Pancreas (tissue), 10 donors: Measurements from ENCODE around the gene SYT3. TPM values are rescaled to one million over a fixed set of nuclear protein-coding genes. Genes with fewer than 3 reads are reported as not detected.

Experiments used
- ATAC-seq, 4 donors: fragments of 200-7000 bp; cut with Tn5 transposase; one replicate each; pipeline versions ENCODE4 v1.8.0 to v1.9.1; 2020; ENCODE audit warnings: mild to moderate bottlenecking in 4 of 4, moderate library complexity in 4 of 4
- DNase-seq, 6 donors: peaks; one replicate each; pipeline ENCODE4 v3.0.0-alpha.2; 2020
- FAIRE-seq: peaks from 2 replicates; lab custom pipeline; 2012; peaks lifted over from hg19 to GRCh38; lab: Jason Lieb, UNC
- H3K27ac ChIP-seq, 4 donors: fragments of 200-600 bp; sonication (generic); 1 replicate in 3 of 4; 2 replicates in 1 of 4; pipeline versions ENCODE4 v1.5.0 to v1.8.0; 2020
- H3K27me3 ChIP-seq, 4 donors: fragments of 200-600 bp; one replicate each; pipeline ENCODE4 v1.8.0; 2021
- H3K36me3 ChIP-seq, 3 donors: fragments of 200-600 bp; sonication (generic) in 1 of 3; one replicate each; pipeline versions ENCODE4 v1.5.0 to v1.8.0; 2020 to 2021
- H3K4me1 ChIP-seq, 3 donors: fragments of 200-600 bp; one replicate each; pipeline ENCODE4 v1.8.0; 2021
- H3K4me3 ChIP-seq, 4 donors: fragments of 200-600 bp; sonication (generic) in 2 of 4; one replicate each; pipeline versions ENCODE4 v1.5.0 to v1.8.0; 2020 to 2021
- H3K9me3 ChIP-seq, 4 donors: fragments of 200-600 bp; one replicate each; pipeline ENCODE4 v1.8.0; 2021
- WGBS, 2 donors: extraction: QIAGEN DNeasy Blood & Tissue Kit; methylation state at CpG; one replicate each; pipeline ENCODE4 v1.1.7; 2013; 5-methylcytosine and 5-hydroxymethylcytosine counted together
- intact Hi-C, 3 donors: fragments of 100-400 bp; cut with DNase I; formaldehyde crosslinking; loops; one replicate each; pipeline versions ENCODE4 v1.11.1 to v1.14.2; 2022
- polyA plus RNA-seq, 2 donors: library from polyadenylated mRNA; stranded (reverse); fragments of 200-250 nt; gene quantifications; one replicate each; pipeline ENCODE4 v1.2.3, GENCODE V29; 2013
- total RNA-seq, 6 donors: library from RNA; stranded (reverse); fragmentation: NEBNext Ultra II Directional in 4 of 6; extraction: Animal tissue kit (Norgen Biotek cat#: 25700) in 4 of 6; gene quantifications; one replicate each; pipeline versions ENCODE4 v1.2.1 to v1.2.4, GENCODE V29; 2021 to 2023
- TF ChIP-seq, protein P1 (sequence below), 4 donors: fragments of 200-600 bp; sonication (generic) in 3 of 4; IDR thresholded peaks; one replicate each; pipeline versions ENCODE4 v1.5.0 to v1.8.0; 2021; ENCODE audit warnings: antibody characterized with exemption in 4 of 4
- donor health status: healthy with polysubstance abuse.
- donor health status: DM: no; HTN: no; CAD: no; lungs with moderate emphysema.
- donor health status: DM: no; HTN: no; CAD: no.
- donor health status: control.
- donor health status: control.
- donor health status: Bipolar disorder and iron deficiency.
- donor health status: DM: yes; HTN: yes; CAD: no.
- donor health status: DM: no; HTN: no; CAD: no.
- donor health status: DM: no; HTN: no; CAD: no.
- donor health status: DM: yes; HTN: yes; CAD: no.

The SYT3 gene
- total and polyA plus RNA-seq, 8 donors = 0.09 to 0.94 (median 0.37) TPM

- Histone ChIP-seq H3K27me3 (peaks cover 0 to 10% (median 0%) of the 10 kb centered on the region in 4 donors), H3K27ac (no peak overlapping the region), H3K4me3 (no peak overlapping the region), H3K4me1 (no peaks in the 10 kb centered on the region), H3K9me3 (no peaks in the 10 kb centered on the region), H3K36me3 (no peaks in the 10 kb centered on the region)
- DNase-seq (peak; percentile 61 to 86 (median 74)), FAIRE-seq (no peak), ATAC-seq (peak; percentile 85 to 99 (median 96))
- TF ChIP-seq, protein P1, sequence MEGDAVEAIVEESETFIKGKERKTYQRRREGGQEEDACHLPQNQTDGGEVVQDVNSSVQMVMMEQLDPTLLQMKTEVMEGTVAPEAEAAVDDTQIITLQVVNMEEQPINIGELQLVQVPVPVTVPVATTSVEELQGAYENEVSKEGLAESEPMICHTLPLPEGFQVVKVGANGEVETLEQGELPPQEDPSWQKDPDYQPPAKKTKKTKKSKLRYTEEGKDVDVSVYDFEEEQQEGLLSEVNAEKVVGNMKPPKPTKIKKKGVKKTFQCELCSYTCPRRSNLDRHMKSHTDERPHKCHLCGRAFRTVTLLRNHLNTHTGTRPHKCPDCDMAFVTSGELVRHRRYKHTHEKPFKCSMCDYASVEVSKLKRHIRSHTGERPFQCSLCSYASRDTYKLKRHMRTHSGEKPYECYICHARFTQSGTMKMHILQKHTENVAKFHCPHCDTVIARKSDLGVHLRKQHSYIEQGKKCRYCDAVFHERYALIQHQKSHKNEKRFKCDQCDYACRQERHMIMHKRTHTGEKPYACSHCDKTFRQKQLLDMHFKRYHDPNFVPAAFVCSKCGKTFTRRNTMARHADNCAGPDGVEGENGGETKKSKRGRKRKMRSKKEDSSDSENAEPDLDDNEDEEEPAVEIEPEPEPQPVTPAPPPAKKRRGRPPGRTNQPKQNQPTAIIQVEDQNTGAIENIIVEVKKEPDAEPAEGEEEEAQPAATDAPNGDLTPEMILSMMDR (IDR thresholded peaks at IDR 0.05) = no peak
- WGBS, 2 donors = 10 to 14% methylated on average over 21 to 23 of the region's 23 CpGs
- intact Hi-C loops = no loop called here
These were observed 39.8 kb upstream of the SYT3 start for GRCh38 chr19:50679177-50680125.

- no peaks in the 10 kb centered on the region for H3K36me3 ChIP-seq
- WGBS, 2 donors = 30 to 36% methylated on average over 3 of the region's 3 CpGs
- FAIRE-seq = no peak
- TF ChIP-seq, protein P1 (IDR thresholded peaks at IDR 0.05) = no peak
- no peak for ATAC-seq
- H3K4me1 ChIP-seq = no peaks in the 10 kb centered on the region
- no peak overlapping the region for H3K27ac ChIP-seq
- H3K9me3 ChIP-seq = no peaks in the 10 kb centered on the region
- no peak overlapping the region for H3K4me3 ChIP-seq
- intact Hi-C loops = no loop called here
- H3K27me3 ChIP-seq = peaks cover 0 to 10% (median 0%) of the 10 kb centered on the region in 4 donors
- DNase-seq = no peak
These were observed 38.6 kb upstream of the SYT3 start for GRCh38 chr19:50678323-50678722.

DNA sequence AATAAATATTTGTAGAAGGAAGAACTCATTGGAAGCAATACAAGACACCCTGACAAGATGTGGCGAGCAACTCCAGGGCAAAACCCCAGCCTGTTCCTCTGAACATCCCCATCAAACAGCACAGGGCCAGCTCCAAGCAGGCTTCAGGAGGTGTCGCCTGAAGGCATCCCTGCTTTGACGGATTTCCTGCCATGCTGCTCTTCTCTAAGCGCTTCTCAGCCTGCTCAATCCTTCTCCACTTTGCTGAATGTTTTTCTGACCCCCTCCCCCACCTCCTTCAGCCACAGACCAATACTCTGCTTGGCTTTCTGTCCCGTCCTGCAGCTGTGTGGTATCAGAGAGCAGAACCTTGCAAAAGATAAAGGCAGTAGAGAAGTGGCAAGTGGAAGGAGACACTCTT lies 38.0 kb upstream of the SYT3 start:
- FAIRE-seq (no peak), DNase-seq (no peak), ATAC-seq (no peak)
- intact Hi-C loops = no loop called here
- H3K4me3 ChIP-seq = no peak overlapping the region
- H3K4me1 ChIP-seq = no peaks in the 10 kb centered on the region
- TF ChIP-seq, protein P1 (IDR thresholded peaks at IDR 0.05) = no peak
- 39 to 41% methylated on average over 5 of the region's 5 CpGs for WGBS, 2 donors
- no peaks in the 10 kb centered on the region for H3K36me3 ChIP-seq
- no peak overlapping the region for H3K27ac ChIP-seq
- H3K9me3 ChIP-seq = no peaks in the 10 kb centered on the region
- H3K27me3 ChIP-seq = peaks cover 0 to 10% (median 0%) of the 10 kb centered on the region in 4 donors

DNA sequence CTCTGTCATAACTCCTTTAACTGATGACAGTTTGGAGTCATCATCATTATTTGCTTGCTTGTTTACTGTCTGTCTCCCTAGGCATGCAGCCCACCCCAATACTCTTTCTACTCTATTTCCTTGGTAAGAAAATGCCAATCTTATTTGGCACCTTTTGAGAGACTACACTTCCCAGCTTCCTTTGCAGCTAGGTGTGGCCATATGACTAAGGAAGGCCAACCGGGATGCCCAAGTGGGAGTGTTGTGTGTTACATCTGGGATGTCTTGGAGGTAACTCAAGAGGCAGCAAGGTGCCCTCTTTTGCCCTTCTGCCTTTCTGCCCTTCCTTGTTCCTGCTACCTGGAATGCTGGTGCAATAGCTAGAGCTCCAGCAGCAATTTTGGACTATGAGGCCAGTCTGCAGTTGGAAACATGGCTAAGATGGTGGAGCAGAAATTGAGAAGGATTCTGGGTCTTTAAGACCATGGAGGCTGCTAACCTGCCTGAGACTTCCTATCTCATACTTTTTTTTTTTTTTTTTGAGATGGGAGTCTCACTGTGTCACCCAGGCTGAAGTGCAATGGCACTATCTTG lies 37.0 kb upstream of the SYT3 start:
- no peak for FAIRE-seq
- ATAC-seq = no peak
- Histone ChIP-seq H3K9me3 (no peaks in the 10 kb centered on the region), H3K4me1 (no peaks in the 10 kb centered on the region), H3K4me3 (no peak overlapping the region), H3K36me3 (no peaks in the 10 kb centered on the region), H3K27ac (no peak overlapping the region), H3K27me3 (peaks cover 0 to 10% (median 0%) of the 10 kb centered on the region in 4 donors)
- intact Hi-C loops = no loop called here
- DNase-seq = no peak
- TF ChIP-seq, protein P1 (IDR thresholded peaks at IDR 0.05) = no peak
- 64 to 71% methylated on average over 1 of the region's 1 CpG for WGBS, 2 donors
